K562 (cell line): ENCODE measurements around the gene RNF11. TPM values are rescaled to one million over a fixed set of nuclear protein-coding genes. Genes with fewer than 3 reads are reported as not detected.

Experiments used
- ATAC-seq: fragments of 200-7000 bp; cut with Tn5 transposase; 3 replicates; pipeline ENCODE4 v1.9.1; 2020; ENCODE audit warnings: moderate library complexity
- BruUV-seq: library from RNA; stranded (reverse); fragments of 400-500 nt; replicated peaks from 2 replicates; lab custom pipeline; 2021; lab: Mats Ljungman, UMichigan
- CTCF ChIA-PET: fragments of 300-600 bp; formaldehyde crosslinking; extraction: SDS; loops from one replicate; lab custom pipeline; 2021; ENCODE audit warnings: low intra/inter-chr PET ratio; lab: Yijun Ruan, JAX
- POLR2A ChIA-PET: fragments of 300-600, 350-650 bp; sonication (Branson Sonifier 250); formaldehyde crosslinking; extraction: SDS; loops from one replicate; lab custom pipeline; 2021; ENCODE audit warnings: antibody characterized with exemption, inconsistent platforms; lab: Yijun Ruan, JAX
- DNase-seq, 4 experiments: peaks; one replicate each; pipeline versions ENCODE4 v3.0.0 to v3.0.0-alpha.2; 2011 to 2018; ENCODE audit warnings: low spot score in 3 of 4, mixed read lengths in 3 of 4; ENCODE audit errors: extremely low read depth in 1 of 4
- FAIRE-seq: peaks from 2 replicates; lab custom pipeline; 2011; peaks lifted over from hg19 to GRCh38; lab: Jason Lieb, UNC
- H2AFZ ChIP-seq: 2 replicates; pipeline ENCODE4 v1.6.0; 2011; ENCODE audit warnings: low read depth, low read length, control low read depth, inconsistent platforms
- H3K27ac ChIP-seq: fragments of 200-600 bp; 3 replicates; pipeline ENCODE4 v1.8.0; 2011; ENCODE audit warnings: low read depth, mild to moderate bottlenecking, control low read depth, inconsistent platforms, low read length, moderate library complexity, mixed read lengths; ENCODE audit errors: extremely low read depth
- H3K27me3 ChIP-seq, 2 experiments: fragments of 300-600 bp in 1 of 2; 2 replicates in 1 of 2; 3 replicates in 1 of 2; pipeline versions ENCODE4 v1.6.0 to v1.8.0; 2011; ENCODE audit warnings: inconsistent platforms in 2 of 2, low read length in 2 of 2, mild to moderate bottlenecking in 1 of 2, mixed read lengths in 1 of 2, moderate library complexity in 1 of 2; ENCODE audit not compliant: control insufficient read depth in 2 of 2, insufficient read depth in 2 of 2
- H3K36me3 ChIP-seq: fragments of 300-600 bp; 3 replicates; pipeline ENCODE4 v1.8.0; 2011; ENCODE audit warnings: mild to moderate bottlenecking, low read length, inconsistent platforms; ENCODE audit not compliant: control insufficient read depth, insufficient read depth
- H3K4me1 ChIP-seq, 2 experiments: fragments of 200-600 bp in 1 of 2; replicated peaks in 1 of 2; 2 replicates in 1 of 2; 3 replicates in 1 of 2; pipeline versions ENCODE4 v1.5.1 to v1.8.0; 2011; ENCODE audit warnings: inconsistent platforms in 2 of 2, low read length in 2 of 2, mild to moderate bottlenecking in 1 of 2, mixed read lengths in 1 of 2, moderate library complexity in 1 of 2; ENCODE audit not compliant: control insufficient read depth in 2 of 2, insufficient read depth in 2 of 2
- H3K4me2 ChIP-seq: 2 replicates; pipeline ENCODE4 v1.6.1; 2011; ENCODE audit warnings: low read length, control low read depth, inconsistent platforms, mixed read lengths; ENCODE audit not compliant: insufficient read depth
- H3K4me3 ChIP-seq: fragments of 200-600 bp; sonication (generic), shearing (Covaris generic); 2 replicates; pipeline ENCODE4 v1.5.1; 2016; ENCODE audit warnings: control low read depth, inconsistent platforms
- H3K79me2 ChIP-seq: fragments of 200-600 bp; 3 replicates; pipeline ENCODE4 v1.8.0; 2011; ENCODE audit warnings: low read length, inconsistent platforms; ENCODE audit not compliant: control insufficient read depth, insufficient read depth
- H3K9ac ChIP-seq, 2 experiments: 2 replicates each; pipeline versions ENCODE4 v1.6.0 to v1.6.1; 2011; ENCODE audit warnings: low read depth in 2 of 2, low read length in 2 of 2, control low read depth in 1 of 2, inconsistent platforms in 1 of 2, mild to moderate bottlenecking in 1 of 2, mixed read lengths in 1 of 2; ENCODE audit not compliant: insufficient read depth in 1 of 2
- H3K9me1 ChIP-seq: one replicate; pipeline ENCODE4 v1.6.0; 2011; ENCODE audit warnings: inconsistent platforms, mild to moderate bottlenecking, low read length, moderate library complexity; ENCODE audit not compliant: control insufficient read depth, insufficient read depth
- H3K9me3 ChIP-seq: replicated peaks from 2 replicates; pipeline ENCODE4 v1.5.1; 2011; ENCODE audit warnings: low read depth, low read length, inconsistent platforms; ENCODE audit not compliant: control insufficient read depth, insufficient read depth
- H4K20me1 ChIP-seq: replicated peaks from 2 replicates; pipeline ENCODE4 v1.6.1; 2011; ENCODE audit warnings: low read length, inconsistent platforms, mixed read lengths; ENCODE audit not compliant: control insufficient read depth, insufficient read depth
- CC2D1A ChIP-seq: fragments of 450-650 bp; IDR thresholded peaks from 2 replicates; pipeline ENCODE4 v1.6.1; 2017; ENCODE audit warnings: mild to moderate bottlenecking
- CTBP1 ChIP-seq: fragments of 450-650 bp; IDR thresholded peaks from 2 replicates; pipeline ENCODE4 v1.6.1; 2016; ENCODE audit warnings: borderline replicate concordance
- ESRRA ChIP-seq: fragments of 450-650 bp; IDR thresholded peaks from 2 replicates; pipeline ENCODE4 v1.6.1; 2014; ENCODE audit warnings: low read depth, mild to moderate bottlenecking, moderate library complexity, borderline replicate concordance
- FIP1L1 ChIP-seq: fragments of 200-400 bp; formaldehyde crosslinking; IDR thresholded peaks from 2 replicates; pipeline ENCODE4 v1.6.1; 2018; ENCODE audit warnings: mild to moderate bottlenecking, low read depth, low read length; ENCODE audit not compliant: poor library complexity, severe bottlenecking
- FOXK2 ChIP-seq, 2 experiments: fragments of 450-650 bp; IDR thresholded peaks in 1 of 2; conservative IDR thresholded peaks in 1 of 2; 2 replicates each; pipeline ENCODE4 v1.6.1; 2016; ENCODE audit warnings: low read depth in 2 of 2, mild to moderate bottlenecking in 1 of 2
- JUND ChIP-seq, 2 experiments: IDR thresholded peaks; 2 replicates in 1 of 2; 3 replicates in 1 of 2; pipeline ENCODE4 v1.6.1; 2011; ENCODE audit warnings: borderline replicate concordance in 2 of 2, low read depth in 2 of 2, low read length in 2 of 2, improper control_type of control experiment in 1 of 2, missing biosample characterization in 1 of 2, missing genetic modification characterization in 1 of 2, missing genetic modification reagents in 1 of 2
- KLF16 ChIP-seq: IDR thresholded peaks from 2 replicates; pipeline ENCODE4 v1.6.1; 2016; ENCODE audit warnings: antibody characterized with exemption
- RAD51 ChIP-seq: fragments of 450-650 bp; IDR thresholded peaks from 2 replicates; pipeline ENCODE4 v1.7.1; 2016; ENCODE audit warnings: low read depth, mild to moderate bottlenecking, borderline replicate concordance
- RCOR1 ChIP-seq, 2 experiments: IDR thresholded peaks; 2 replicates each; pipeline ENCODE4 v1.6.1; 2012; ENCODE audit warnings: low read depth in 2 of 2, low read length in 2 of 2, borderline replicate concordance in 1 of 2, improper control_type of control experiment in 1 of 2
- SETDB1 ChIP-seq: IDR thresholded peaks from one replicate; pipeline ENCODE4 v1.6.1; 2012; ENCODE audit warnings: low read length, control low read depth, inconsistent platforms
- SMAD4 ChIP-seq: fragments of 250-450 bp; sonication (Bioruptor Pico); conservative IDR thresholded peaks from 2 replicates; pipeline ENCODE4 v1.8.0; 2021; ENCODE audit warnings: inconsistent platforms, mild to moderate bottlenecking, moderate library complexity
- SMARCE1 ChIP-seq: fragments of 450-650 bp; IDR thresholded peaks from 2 replicates; pipeline ENCODE4 v1.7.1; 2016; ENCODE audit warnings: mild to moderate bottlenecking
- TEAD4 ChIP-seq, 2 experiments: sonication (generic) in 1 of 2; formaldehyde crosslinking in 1 of 2; IDR thresholded peaks; 2 replicates each; pipeline versions ENCODE4 v1.6.1 to v1.8.0; 2012 to 2022; ENCODE audit warnings: borderline replicate concordance in 1 of 2, inconsistent platforms in 1 of 2, low read length in 1 of 2, mild to moderate bottlenecking in 1 of 2, missing genetic modification reagents in 1 of 2
- TOE1 ChIP-seq, 2 experiments: fragments of 450-650 bp in 1 of 2; sonication (generic) in 1 of 2; formaldehyde crosslinking in 1 of 2; IDR thresholded peaks; 2 replicates each; pipeline versions ENCODE4 v1.7.1 to v1.8.0; 2016 to 2022; ENCODE audit warnings: borderline replicate concordance in 2 of 2, mild to moderate bottlenecking in 2 of 2, antibody characterized with exemption in 1 of 2, inconsistent platforms in 1 of 2, low read depth in 1 of 2, missing genetic modification reagents in 1 of 2, moderate library complexity in 1 of 2
- ZNF133 ChIP-seq: fragments of 250-450 bp; sonication (Bioruptor Pico); IDR thresholded peaks from 2 replicates; pipeline ENCODE4 v1.4.0; 2020; ENCODE audit warnings: mild to moderate bottlenecking
- ZNF696 ChIP-seq: fragments of 250-450 bp; sonication (Bioruptor Pico); conservative IDR thresholded peaks from 2 replicates; pipeline ENCODE4 v1.4.0; 2020; ENCODE audit warnings: mild to moderate bottlenecking, moderate library complexity
- ZNF75A ChIP-seq: fragments of 450-650 bp; formaldehyde crosslinking; IDR thresholded peaks from 2 replicates; pipeline ENCODE4 v1.4.0; 2020; ENCODE audit warnings: mild to moderate bottlenecking
- WGBS: fragments of 100-300 bp; shearing (Covaris generic); methylation state at CpG from one replicate; pipeline ENCODE4 v1.1.6; 2016; ENCODE audit warnings: low coverage, mixed read lengths; ENCODE audit not compliant: insufficient coverage; ENCODE audit errors: missing lambda C conversion rate; 5-methylcytosine and 5-hydroxymethylcytosine counted together
- in situ Hi-C: fragments of 300-500 bp; cut with MboI; formaldehyde crosslinking; loops from 4 replicates; pipeline ENCODE4 v1.15.0; 2018; ENCODE audit warnings: inconsistent platforms, mixed read lengths
- intact Hi-C: fragments of 100-400 bp; cut with micrococcal nuclease; formaldehyde crosslinking; loops from 2 replicates; pipeline ENCODE4 v1.14.2; 2022
- polyA plus RNA-seq, 8 experiments: library from polyadenylated mRNA; depleted of rRNA in 4 of 8; stranded (reverse) in 5 of 8; unstranded in 3 of 8; fragments of >200 nt; fragmentation: Nextera tagmentation in 2 of 8; fragmentation: Illumina TruSeq in 1 of 8; extraction: Ambion mirVana in 2 of 8; extraction: Trizol in 1 of 8; gene quantifications; 2 replicates each; pipeline versions ENCODE4 v1.2.1 to v1.2.3, GENCODE V29; 2011 to 2014; ENCODE audit warnings: inconsistent platforms in 1 of 8, missing spikeins in 1 of 8
- total RNA-seq, 7 experiments: library from RNA; depleted of rRNA in 6 of 7; stranded (reverse); fragments of >200 nt in 6 of 7; fragmentation: Illumina TruSeq in 2 of 7; extraction: Trizol in 2 of 7; gene quantifications; 2 replicates each; pipeline versions ENCODE4 v1.2.1 to v1.2.3, GENCODE V29; 2011 to 2021; ENCODE audit warnings: low replicate concordance in 1 of 7
- TF ChIP-seq, protein P1 (sequence below): fragments of 200-800 bp; sonication (Bioruptor generic); IDR thresholded peaks from 2 replicates; pipeline ENCODE4 v1.6.1; 2017; ENCODE audit warnings: missing genetic modification characterization, missing compliant biosample characterization
- TF ChIP-seq, protein P2 (sequence below): sonication (generic); IDR thresholded peaks from 2 replicates; pipeline ENCODE4 v1.6.1; 2016

The RNF11 gene
- total and polyA plus RNA-seq, 9 of the 15 experiments (the other 6 are each of a cell fraction or from before 2014, with no cell fraction given): 5.7 to 34.3 (median 23.1) TPM

DNA sequence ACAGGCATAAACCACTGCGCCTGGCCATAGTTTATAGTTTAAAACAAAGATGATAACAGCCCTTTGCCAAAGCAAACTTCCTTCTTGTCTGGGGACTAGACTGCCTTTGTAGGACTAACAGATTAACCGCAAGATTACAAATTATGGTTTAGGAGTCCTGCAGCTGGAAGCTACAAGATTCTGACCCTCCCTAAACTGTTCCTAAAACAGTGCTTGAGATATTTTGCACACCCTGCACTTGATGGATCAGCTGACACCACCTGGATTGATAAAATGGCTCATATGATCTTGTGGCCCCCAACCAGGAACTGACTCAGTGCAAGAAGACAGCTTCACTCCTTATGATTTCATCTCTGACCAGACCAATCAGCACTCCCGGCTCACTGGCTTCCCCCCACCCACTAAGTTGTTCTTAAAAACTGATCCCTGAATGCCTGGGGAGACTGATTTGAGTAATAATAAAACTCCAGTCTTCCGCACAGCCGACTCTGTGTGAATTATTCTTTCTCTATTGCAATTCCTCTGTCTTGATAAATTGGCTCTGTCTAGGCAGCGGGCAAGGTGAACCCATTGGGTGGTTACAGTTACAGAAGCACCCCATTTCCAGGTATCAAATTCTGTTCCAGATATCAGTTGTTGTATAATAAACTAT is 13.8 kb upstream of the RNF11 start:
- CTCF ChIA-PET: no interaction called here
- Histone ChIP-seq H3K9ac (no peak overlapping the region), H3K9me3 (no peaks in the 10 kb centered on the region; the same call in 1 of the 2 replicates), H3K36me3 (no peaks in the 10 kb centered on the region), H3K4me1 (no peaks in the 10 kb centered on the region; a peak in 2 of 5 replicates), H2AFZ (no peak overlapping the region), H3K4me2 (no peak overlapping the region; the same call in 1 of the 2 replicates), H3K27ac (no peak overlapping the region), H4K20me1 (no peaks in the 10 kb centered on the region), H3K9me1 (no peaks in the 10 kb centered on the region), H3K4me3 (no peak overlapping the region), H3K79me2 (no peaks in the 10 kb centered on the region), H3K27me3 (no peaks in the 10 kb centered on the region)
- POLR2A ChIA-PET: interaction anchor here (1.0 to 2.0 kb wide), 2 partner anchors 14 to 16 kb away, joined by 4 to 11 read pairs; partner anchors contain the start of gene RNF11
- FAIRE-seq (no peak), ATAC-seq (peak; percentile 42), DNase-seq (peak in 1 of 4 experiments; percentile 69)
- in situ Hi-C loops (no loop called here), intact Hi-C loops (no loop called here)
- WGBS: 32% methylated on average over 6 of the region's 6 CpGs
- no TSS peak for BruUV-seq
- peak; percentile 46; the same call in 1 of the 2 replicates for TF ChIP-seq SMAD4 (CRISPR knock-in tag)
- TF ChIP-seq ESRRA: peak; percentile 79; the same call in 1 of the 2 replicates
- peak; percentile 66 for TF ChIP-seq KLF16
- TF ChIP-seq TOE1 (IDR thresholded peaks at IDR 0.05; ENCODE audit: borderline replicate concordance): 0 out of 2 replicates have a peak, but pooled peaks have one; percentile 28
- no peak for TF ChIP-seq TOE1 (CRISPR knock-in tag; IDR thresholded peaks at IDR 0.05; ENCODE audit: borderline replicate concordance, low read depth)
- no peak for TF ChIP-seq ZNF696 (CRISPR knock-in tag)
- TF ChIP-seq FIP1L1: no peak
- no peak for TF ChIP-seq ZNF133 (CRISPR knock-in tag)
- peak; percentile 62 for TF ChIP-seq RAD51
- TF ChIP-seq RCOR1 (IDR thresholded peaks at IDR 0.05; ENCODE audit: borderline replicate concordance in 1 of 2, low read depth in 2 of 2, low read length in 2 of 2): peak in 1 of 2 experiments; percentile 43; a peak in 1 of 4 replicates
- peak; percentile 57; the same call in 1 of the 2 replicates for TF ChIP-seq SMARCE1
- TF ChIP-seq, protein P1, sequence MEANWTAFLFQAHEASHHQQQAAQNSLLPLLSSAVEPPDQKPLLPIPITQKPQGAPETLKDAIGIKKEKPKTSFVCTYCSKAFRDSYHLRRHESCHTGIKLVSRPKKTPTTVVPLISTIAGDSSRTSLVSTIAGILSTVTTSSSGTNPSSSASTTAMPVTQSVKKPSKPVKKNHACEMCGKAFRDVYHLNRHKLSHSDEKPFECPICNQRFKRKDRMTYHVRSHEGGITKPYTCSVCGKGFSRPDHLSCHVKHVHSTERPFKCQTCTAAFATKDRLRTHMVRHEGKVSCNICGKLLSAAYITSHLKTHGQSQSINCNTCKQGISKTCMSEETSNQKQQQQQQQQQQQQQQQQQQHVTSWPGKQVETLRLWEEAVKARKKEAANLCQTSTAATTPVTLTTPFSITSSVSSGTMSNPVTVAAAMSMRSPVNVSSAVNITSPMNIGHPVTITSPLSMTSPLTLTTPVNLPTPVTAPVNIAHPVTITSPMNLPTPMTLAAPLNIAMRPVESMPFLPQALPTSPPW: peak; percentile 54
- TF ChIP-seq CC2D1A: peak; percentile 38; the same call in 1 of the 2 replicates
- peak; percentile 62; the same call in 1 of the 2 replicates for TF ChIP-seq JUND (IDR thresholded peaks at IDR 0.05; ENCODE audit: borderline replicate concordance, low read depth, low read length)
- TF ChIP-seq JUND (tag; IDR thresholded peaks at IDR 0.05; ENCODE audit: borderline replicate concordance, low read depth, low read length): no peak; the same call in 2 of the 3 replicates
- peak; percentile 47; the same call in 1 of the 2 replicates for TF ChIP-seq CTBP1
- TF ChIP-seq, protein P2, sequence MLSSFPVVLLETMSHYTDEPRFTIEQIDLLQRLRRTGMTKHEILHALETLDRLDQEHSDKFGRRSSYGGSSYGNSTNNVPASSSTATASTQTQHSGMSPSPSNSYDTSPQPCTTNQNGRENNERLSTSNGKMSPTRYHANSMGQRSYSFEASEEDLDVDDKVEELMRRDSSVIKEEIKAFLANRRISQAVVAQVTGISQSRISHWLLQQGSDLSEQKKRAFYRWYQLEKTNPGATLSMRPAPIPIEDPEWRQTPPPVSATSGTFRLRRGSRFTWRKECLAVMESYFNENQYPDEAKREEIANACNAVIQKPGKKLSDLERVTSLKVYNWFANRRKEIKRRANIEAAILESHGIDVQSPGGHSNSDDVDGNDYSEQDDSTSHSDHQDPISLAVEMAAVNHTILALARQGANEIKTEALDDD: peak; percentile 96
- no peak for TF ChIP-seq FOXK2 (conservative IDR thresholded peaks at IDR 0.05 in 1 of 2, IDR thresholded peaks at IDR 0.05 in 1 of 2; ENCODE audit: low read depth in 2 of 2)
- TF ChIP-seq ZNF75A (CRISPR knock-in tag): no peak
- no peak for TF ChIP-seq SETDB1
- TF ChIP-seq TEAD4 (IDR thresholded peaks at IDR 0.05; ENCODE audit: low read length): 0 out of 2 replicates have a peak, but pooled peaks have one; percentile 32
- no peak for TF ChIP-seq TEAD4 (CRISPR knock-in tag; IDR thresholded peaks at IDR 0.05; ENCODE audit: borderline replicate concordance)
